ENCODE data around the gene HDAC7.

Gene HDAC7

DNA sequence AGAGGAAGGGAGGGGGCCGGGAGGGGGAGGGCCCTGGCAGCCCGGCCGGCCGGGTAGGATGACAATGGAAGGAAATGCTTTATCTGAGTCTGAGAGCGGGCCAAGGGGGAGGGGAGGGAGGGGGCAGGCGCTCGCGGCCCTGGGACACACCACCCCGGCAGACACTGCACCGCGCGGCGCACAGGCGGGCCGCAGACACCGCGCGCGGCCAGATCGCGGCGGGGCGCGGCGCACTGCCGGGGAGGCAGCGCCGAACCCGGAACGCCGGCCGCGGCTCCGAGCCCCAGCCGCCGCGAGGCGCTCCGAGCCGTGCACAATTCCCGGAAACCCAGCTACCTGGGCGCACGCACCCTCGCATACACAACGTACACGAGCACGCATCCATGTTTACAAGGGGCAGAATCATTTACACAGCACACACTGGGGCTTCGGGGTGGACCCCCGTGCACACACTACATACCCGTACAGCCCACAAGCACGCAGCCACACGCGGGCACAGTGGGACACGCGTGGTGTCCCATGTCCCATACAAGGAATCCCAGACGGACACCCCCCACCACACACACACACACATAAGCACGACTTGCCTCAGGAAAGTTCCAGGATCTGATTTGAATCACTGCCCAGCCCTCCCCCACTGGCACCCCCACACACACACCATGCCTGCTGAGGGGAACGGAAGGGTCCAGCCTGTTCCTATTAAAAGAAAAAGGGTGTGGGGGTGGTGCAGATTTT lies at the start of gene HDAC7:
HDAC7 (minus strand) TSS at position 8 of the 735 bp plus-strand sequence. CDS start 118 bp downstream, outside the sequence.
- peak; percentile 57 to 65 for DNase-seq (ENCODE audit: low read depth in 2 of 2)

DNA sequence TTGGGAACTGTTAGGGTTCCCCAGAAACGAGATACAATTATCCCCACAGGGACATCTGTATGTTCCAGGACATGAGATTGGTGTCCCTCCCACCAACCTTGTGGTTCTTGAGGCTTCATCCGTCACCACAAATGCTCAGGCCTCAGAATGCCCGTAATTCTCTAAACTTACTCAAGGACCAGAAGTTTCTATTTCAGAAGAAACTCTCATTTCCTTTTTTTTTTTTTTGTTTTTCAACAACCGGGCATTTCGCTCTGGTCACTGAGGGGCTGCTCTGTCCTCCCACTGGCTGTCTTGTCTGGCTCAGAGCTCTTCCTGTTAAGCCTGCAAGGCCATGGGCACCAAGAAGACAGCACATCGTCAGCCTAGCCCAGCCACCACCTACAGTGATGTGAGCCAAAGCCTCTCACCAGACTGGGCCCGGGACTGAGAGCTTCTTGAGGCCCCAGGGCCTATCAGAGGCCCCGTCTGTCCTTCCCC lies 48.9 kb upstream of the HDAC7 start:
- DNase-seq (ENCODE audit: low read depth in 2 of 2), result no peak

DNA sequence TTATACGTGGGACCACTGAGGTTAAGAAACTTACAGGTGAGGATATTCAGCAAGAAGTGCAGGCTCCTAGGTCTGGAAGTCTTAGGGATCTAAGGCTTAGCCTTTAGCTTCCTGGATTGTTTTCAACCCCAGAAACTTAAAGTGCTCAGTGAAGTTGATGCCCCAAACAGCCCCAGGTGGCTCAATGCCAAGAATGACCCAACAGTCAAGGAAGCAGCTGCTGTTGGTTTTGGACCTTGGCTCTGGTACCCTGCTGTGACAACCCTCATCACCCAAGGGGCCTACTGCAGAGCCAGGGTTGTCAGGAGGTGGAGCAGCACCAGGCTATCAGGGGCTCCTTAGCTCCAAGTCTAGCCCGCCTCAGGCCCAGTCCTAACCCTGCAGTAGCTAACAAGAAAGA lies 48.3 kb upstream of the HDAC7 start:
- DNase-seq (ENCODE audit: low read depth in 2 of 2), result no peak

DNA sequence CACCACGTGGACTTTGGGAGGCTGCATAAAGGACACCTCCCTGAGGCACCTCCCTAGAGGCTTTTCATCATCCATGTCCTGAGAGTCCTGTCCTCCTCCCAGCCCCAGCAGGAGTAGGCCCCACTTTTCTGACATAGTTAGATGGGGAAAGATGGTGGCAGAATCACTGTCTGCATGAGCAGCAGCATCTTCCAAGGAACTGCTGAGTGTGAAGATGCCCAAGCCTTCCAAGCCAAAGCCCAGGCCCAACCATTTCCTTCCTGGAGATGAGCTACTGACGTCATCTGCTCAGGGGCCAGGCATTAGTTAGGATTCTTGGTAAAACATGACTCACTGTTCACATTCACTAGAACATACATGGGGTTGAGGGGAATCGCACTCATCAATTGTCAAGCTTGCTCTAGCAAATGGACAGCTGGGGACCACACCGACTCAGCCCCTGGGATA lies 47.8 kb upstream of the HDAC7 start:
- peak; percentile 60 to 66 for DNase-seq (ENCODE audit: low read depth in 2 of 2)

DNA sequence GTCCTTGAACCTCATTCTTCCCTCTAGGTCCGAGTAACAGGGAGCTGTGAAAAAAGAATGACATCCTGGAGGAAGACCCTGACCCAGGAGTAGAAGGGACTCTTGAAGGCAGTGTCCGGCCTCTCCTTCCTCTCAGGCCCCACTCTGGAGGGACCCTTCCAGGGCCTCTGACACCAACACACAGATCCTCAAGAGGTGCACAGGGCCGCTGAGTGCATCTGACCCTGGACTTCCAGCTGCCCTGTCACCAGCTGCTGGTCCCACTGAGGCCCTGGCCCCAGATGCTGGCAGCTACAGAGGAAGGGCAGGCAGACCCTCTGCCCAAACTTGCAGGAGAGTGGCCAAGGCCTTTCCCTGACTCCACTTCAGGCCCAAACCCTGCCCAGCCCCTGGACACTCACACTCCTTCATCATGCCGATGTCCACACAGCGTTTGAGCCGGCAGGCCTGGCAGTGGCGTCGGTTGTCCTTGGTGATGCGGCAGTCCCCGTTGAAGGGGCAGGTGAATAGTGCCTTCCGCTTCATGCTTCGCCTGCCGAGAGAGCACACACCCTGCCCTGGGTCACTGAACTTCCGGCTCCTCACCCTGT lies 45.0 kb upstream of the HDAC7 start:
- DNase-seq (ENCODE audit: low read depth in 2 of 2), result no peak

DNA sequence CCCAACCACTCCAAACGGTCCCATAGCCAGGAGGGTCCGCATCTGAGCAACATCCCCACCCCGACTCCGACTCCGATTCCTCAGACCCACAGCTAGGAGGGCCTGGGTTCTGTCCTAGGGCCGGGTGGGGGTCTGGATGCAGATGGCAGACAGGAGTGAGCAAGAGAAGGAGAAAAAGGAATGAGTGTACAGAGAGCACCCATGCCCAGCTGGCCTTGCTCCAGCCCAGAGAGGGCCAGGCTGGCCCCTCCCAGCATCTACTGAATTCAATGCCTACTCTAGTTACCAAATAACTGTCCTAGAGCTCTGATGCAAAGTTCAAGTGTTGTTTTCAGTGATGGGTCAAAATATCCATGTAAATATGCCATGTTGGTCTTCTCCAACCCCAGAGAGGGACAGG lies 44.3 kb upstream of the HDAC7 start:
- no peak for DNase-seq (ENCODE audit: low read depth in 2 of 2)

DNA sequence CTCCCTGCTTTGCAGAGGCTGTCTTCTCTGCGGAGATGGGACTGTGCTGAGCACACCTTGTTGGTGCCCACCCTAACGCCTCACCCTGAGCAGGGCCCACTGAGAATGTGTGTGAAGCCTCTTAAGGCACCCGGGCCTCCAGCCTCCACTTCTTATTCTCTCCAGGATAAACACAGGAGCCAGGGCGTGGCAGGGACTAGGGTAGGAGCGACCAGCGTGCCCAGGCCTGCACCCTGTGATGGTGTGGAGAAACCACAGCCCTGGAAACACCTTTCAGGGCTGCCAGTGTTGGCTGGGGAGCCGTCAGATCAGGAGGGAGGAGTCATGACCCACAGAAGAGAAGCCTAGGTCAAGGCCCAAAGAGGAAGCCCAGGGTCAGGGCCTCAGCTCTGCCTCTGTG lies 43.8 kb upstream of the HDAC7 start:
- DNase-seq (ENCODE audit: low read depth in 2 of 2), result no peak

DNA sequence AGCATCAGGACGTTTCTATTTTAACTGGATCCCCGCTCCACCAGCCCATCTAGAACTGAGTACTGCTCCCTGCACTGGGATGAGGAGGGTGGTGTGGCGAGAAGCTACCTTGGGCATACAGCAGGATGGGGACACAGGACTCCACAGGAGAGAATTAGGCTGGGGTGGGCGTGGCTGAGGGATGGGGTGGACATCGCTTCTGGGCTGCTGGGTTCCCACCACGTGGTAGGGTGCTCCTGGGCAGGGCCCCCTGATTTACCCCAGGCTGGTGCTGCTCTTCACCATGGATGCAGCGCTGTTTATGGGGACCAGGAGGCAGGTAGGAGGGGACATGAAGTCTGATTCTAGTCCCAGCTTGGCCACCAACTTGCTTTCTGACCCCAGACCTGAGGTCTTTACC lies 43.2 kb upstream of the HDAC7 start:
- DNase-seq (ENCODE audit: low read depth in 2 of 2), result no peak

DNA sequence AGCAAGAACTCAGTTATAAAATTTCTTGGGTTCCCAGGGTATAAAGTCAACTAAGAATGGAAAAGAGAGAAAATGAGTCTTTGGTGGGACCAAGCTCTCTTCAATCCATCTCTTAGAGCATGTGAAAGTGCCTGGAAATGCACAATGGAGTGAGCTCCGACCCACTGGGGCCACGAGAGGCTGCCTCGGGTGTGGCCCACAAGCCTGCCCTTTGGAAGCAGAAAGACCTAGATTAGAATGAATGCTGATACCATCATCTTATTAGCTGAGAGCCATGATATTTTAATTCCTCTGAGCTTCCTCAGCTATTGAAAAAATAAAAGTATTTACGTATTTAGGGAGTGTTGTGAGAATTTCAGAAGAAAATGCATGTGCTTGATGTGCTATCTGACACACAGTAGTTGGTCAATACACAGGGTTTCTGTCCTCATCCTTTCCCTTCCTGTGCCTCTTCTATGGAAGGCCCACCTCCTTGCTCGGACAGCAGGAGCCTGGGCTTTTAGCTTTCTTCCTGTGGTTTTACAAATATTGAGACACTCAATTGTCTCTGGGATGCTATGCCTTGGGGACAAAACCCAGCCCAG lies 42.6 kb upstream of the HDAC7 start:
- DNase-seq (ENCODE audit: low read depth in 2 of 2), result no peak

DNA sequence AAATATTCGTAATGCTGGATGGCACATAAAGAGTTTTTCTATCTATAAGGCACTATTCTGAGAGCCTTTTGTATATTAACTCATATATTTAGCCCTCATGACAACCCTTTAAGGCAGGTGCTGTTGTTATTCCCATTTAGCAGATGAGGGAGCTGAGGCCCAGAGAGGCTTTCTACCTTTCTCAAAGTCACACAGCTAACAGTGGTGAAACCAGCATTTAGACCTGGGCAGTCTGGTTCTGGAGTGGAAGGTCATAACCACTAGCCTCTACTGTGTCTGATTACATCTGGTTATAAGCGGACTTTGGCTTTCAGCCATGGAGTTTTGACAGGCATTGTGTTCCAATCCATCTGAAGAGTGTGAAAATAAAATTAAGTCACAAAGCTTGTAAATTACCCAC lies 41.2 kb upstream of the HDAC7 start:
- DNase-seq (ENCODE audit: low read depth in 2 of 2), result no peak

DNA sequence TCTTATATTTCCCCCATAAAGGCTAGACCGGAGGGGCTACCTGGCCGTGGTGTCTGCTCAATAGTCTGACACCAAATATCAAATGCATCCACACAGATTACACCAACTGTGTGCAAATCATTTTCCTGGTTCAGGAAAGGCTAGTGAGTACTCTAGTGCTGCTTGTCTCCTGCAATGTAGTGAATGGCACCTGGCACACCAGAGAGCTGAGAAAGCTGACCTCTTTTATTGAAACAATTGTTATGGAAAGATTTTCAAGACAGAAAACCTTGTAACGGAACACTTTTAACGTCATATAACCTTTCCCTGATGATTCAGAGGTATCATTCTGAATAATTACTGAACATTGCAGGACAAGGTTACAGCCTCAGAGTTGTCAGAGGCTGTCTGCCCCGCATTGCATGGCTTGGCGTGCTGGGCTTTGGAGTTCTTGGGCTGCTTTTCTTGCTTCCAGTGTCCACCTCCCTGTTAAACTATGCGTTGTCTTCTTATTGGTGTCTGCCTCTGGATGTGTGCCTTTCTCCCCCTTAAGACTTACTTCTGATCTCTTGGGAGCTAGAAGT lies 40.7 kb upstream of the HDAC7 start:
- DNase-seq (ENCODE audit: low read depth in 2 of 2), result no peak

DNA sequence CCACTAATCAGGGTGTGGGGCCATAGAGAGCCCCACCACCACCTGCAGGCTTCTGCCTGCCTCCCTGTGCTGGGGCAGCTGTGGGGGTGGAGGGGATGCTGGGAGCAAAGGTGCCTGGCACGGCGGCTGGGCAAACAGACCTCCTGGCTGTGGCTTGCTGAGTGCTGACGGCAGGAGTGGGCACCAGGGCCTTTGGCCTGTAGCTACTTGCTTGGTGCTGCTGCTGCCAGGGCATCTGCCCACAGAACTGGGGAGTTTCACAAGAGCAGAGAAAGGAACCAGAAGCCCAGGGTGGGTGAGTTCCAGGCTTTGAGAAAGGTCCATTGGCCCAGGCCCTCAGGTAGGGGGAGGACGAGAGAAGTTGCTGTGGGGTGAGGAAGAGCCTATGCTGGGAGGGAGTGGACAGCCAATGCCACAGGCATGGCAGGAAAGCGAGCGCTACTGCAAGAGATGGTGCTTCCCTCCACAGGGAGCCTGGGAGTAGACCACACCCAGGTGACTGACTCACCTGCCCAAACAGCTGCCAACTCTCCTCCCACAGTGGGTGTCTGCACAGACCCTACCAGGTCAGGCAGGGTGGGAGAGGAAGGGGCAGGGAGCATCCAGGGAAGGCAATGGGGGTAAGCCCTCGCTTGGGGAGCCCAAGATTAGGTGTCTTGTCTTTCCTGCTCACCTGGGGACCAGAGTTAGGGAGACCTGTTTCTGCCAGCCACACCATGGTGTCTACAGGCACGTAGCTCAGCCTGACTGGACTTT lies 39.0 kb upstream of the HDAC7 start:
- no peak for DNase-seq (ENCODE audit: low read depth in 2 of 2)

DNA sequence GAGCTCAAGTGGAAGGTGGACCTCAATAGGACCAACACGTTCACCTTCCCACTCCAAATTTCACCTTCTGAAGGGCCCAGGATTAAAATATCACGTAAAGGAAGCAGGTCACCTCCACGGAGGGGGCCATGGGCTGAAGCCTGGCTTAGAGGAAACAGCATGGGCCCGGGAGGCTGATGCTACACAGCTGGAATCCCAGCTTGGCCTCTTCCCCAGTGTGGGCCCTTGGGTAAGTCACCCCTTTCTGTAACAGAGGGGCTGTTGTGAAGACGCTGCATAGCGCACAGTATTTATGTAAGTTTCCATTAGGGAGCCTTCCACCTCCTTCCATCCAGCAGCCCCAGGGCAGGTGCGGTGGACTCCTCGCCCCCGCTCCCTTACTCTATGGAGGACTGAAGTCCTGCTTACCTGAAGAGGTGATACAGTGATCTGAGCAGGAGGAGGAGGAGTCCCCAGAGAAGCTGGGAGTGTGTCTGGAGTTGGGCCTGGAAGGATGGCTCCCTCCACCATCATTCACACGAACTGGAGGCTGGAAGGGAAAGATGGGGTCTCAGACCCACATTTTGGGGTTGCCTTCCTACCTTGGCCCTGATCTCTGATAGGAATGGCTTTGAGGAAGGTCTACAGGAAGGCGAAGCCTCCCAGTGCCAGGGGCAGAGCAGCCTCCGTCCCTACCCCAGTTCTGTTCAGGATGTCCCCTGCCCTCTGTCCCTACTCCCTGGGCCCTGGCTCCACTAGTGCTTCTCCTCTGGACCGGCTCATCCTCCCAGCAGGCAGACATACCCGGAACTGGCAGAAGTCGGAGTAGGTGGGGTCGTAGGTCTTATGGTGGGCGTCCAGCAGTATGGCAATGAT lies 37.2 kb upstream of the HDAC7 start:
- DNase-seq (ENCODE audit: low read depth in 2 of 2), result no peak

DNA sequence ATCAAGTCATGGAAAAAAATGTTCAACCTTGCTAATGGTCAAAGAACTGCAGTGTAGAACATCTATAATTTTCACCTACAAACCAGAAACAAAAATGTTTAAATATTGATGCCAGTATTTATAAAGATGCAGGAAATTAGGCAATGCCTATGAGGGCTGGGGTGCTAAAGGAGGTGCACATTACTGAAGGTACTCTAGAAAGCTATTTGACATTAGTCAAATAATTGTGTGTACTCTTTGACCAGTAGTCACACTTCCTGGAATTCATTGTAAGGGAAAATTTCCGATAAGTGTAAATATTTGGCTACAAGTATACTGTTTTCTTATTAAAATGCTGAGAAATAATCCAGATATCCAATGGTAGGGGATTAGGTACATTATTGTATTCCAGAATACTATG lies 36.4 kb upstream of the HDAC7 start:
- DNase-seq (ENCODE audit: low read depth in 2 of 2), result no peak

DNA sequence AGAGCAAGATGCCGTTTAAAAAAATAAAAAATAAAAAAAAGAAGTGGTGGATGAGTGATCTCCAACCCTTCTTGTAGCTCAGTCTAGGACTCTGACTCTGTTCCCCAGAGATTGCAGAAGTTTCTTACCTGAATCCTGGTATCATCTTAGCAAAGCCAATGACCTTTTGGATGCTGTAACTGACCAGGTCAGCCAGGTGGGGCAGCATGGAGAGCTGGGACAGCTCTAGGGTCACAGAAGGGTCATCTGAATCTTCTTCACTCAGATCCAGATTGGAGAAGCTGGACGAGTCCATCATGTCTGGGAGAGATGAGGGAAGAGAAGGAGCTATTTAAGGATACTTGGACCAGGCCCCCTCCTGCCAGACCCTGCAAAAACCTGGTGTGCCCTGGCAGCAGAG lies 35.8 kb upstream of the HDAC7 start:
- no peak for DNase-seq (ENCODE audit: low read depth in 2 of 2)

DNA sequence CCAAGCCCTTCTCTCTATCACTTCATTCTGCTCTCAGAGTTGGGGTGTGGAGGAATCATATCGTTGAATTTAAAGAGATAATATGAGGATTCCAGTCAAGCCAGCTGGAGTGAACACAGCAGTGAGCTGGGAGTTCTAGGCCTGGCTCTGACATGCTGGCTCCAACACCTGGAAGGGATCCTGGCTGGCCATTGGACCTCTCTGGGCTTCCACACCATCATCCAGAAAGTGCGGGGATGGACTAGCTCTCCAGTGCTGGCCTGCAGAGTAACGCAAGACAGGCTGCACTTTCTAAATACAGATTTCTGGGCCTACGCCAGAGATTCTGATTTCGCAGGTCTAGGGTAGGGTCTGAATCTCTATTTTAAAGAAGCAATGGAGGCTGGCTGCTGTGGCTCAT lies 34.8 kb upstream of the HDAC7 start:
- DNase-seq (ENCODE audit: low read depth in 2 of 2), result no peak

DNA sequence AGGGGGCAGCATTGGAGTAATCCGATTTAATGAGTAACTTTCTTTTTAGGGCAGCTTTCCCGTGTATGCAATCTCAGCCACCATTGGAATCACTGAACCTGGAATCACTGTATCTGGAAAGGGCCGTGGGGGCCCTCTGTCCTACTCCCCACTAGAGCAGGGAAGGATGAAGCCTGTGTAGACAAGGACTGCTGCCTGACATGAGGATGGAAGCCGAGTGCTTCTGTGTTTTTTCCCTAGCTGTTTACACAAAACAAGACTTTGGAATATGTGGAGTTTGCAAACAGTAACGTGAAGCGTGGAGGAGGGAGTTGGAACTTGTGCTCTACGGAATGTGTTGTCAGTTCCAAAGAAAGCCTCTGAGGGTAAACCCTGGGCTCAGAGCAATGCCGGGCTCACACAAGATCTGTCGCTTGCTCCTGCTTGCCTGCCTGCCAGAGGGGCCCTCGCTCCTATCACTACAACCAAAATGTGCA lies 32.4 kb upstream of the HDAC7 start:
- DNase-seq (ENCODE audit: low read depth in 2 of 2), result no peak

DNA sequence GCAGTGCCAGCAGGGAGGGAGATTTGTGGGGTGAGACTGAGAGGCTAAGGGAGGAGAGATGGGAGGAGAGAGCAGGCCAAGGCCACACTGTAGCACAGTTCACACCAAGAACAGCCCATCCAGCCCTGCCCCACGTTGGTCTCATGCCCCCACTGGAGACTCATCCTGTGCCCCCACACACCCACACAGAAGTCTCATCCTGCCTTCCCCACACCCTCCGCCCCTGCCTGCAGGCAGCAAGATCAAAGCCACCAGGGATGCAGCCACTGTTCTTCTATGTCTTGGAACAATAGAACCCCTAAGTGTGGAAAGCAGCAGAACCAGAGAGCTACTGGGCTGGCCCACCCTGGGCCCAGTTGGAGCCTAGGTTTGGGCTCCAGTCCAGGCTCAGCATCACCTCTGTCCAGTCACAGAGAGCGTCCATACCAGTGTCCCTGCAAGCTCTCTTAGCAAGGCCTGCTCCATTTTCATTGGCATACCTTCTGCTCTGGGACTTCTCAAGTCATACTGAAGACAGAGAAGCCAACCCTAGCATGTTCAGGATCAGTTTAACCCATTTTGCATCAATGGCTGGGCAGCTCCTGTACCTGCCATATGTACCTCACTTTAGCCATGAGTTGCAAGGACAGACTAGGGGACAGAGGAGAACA lies 31.7 kb upstream of the HDAC7 start:
- no peak for DNase-seq (ENCODE audit: low read depth in 2 of 2)

DNA sequence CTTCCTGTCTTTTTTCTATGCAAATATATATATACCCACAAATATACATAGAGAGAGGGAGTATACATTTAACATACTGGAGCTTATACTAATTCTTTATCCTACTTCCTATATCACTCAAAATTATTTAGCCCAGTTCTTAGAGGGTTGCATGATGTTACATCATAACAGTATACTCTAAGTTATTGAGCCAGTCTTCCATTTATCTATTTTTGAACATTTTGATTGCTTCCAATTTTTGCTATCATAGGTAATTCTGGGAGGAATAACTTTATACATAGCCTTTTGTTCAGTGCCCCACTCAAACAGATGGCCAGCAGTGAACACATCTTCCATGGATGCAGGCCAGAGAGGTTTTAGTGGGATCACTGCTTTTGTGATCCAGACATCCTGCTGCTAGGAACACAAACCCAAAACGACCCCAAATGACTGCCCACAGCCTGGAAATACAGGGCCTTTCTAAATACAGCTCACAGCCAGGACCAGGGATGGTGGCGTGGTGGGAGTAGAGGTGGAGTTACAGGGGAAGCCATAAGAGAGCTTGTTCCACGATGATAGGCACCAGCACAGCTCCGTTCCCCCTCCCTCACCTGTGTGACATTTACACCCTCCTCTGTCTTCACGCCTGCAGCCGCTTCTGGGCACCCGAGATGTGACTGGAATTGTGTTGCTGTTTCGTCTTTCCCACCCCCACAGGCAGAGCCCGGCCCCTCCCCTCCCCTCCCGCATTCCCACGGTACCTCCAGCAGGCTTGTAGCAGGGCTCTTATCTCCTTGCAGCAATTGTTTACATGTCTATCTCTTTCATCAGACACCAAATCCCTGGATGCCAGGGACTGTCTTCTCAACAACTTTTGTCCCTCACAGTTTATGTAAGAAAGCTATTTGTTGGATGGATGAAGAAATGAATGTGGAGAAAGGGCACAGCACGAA lies 30.7 kb upstream of the HDAC7 start:
- DNase-seq (ENCODE audit: low read depth in 2 of 2), result no peak

All from fibroblast of skin of left biceps (primary cell).